22Rv1 (cell line): ENCODE data around the gene PLEKHM3.

ENCODE experiments used
- CTCF ChIP-seq: fragments of 450-650 bp; IDR thresholded peaks from 2 replicates; pipeline ENCODE4 v1.5.1; 2017; ENCODE audit warnings: mild to moderate bottlenecking
- ZFX ChIP-seq: fragments of 450-650 bp; IDR thresholded peaks from 2 replicates; pipeline ENCODE4 v1.6.1; 2017; ENCODE audit warnings: antibody characterized with exemption, borderline replicate concordance

GRCh38 chr2:208015475-208015874 lies 9.9 kb downstream of the PLEKHM3 start:
- TF ChIP-seq CTCF = no peak
- no peak for TF ChIP-seq ZFX
